HFFc6 (cell line): ENCODE data around the gene PCYOX1L. TPM values are rescaled to one million over a fixed set of nuclear protein-coding genes. Genes with fewer than 3 reads are reported as not detected.

Experiments used
- DNase-seq: peaks from one replicate; pipeline ENCODE4 v3.0.0-alpha.2; 2018
- H3K27ac Mint-ChIP-seq: 2 replicates; pipeline ENCODE4 v1.8.0; 2020; ENCODE audit warnings: mild to moderate bottlenecking, mixed read lengths
- H3K27me3 Mint-ChIP-seq: 2 replicates; pipeline ENCODE4 v1.8.0; 2021; ENCODE audit warnings: mild to moderate bottlenecking, moderate library complexity, mixed read lengths; ENCODE audit not compliant: insufficient read depth
- H3K36me3 Mint-ChIP-seq: 2 replicates; pipeline ENCODE4 v1.8.0; 2021; ENCODE audit warnings: low read depth, mixed read lengths
- H3K4me1 Mint-ChIP-seq: 2 replicates; pipeline ENCODE4 v1.8.0; 2020; ENCODE audit warnings: low read depth, mixed read lengths
- H3K4me3 Mint-ChIP-seq: 2 replicates; pipeline ENCODE4 v1.8.0; 2020; ENCODE audit warnings: mild to moderate bottlenecking, moderate library complexity, mixed read lengths
- H3K9me3 Mint-ChIP-seq: 2 replicates; pipeline ENCODE4 v1.8.0; 2020; ENCODE audit warnings: mild to moderate bottlenecking, mixed read lengths
- CTCF ChIP-seq: fragments of 200-600 bp; sonication (generic); IDR thresholded peaks from 2 replicates; pipeline ENCODE4 v1.5.0; 2021; ENCODE audit warnings: antibody characterized with exemption, mild to moderate bottlenecking
- total RNA-seq, 6 experiments: library from RNA; stranded (reverse); fragmentation: NEBNext Ultra II Directional; extraction: Animal tissue kit (Norgen Biotek cat#: 25700); gene quantifications; 2 replicates in 1 of 6; 3 replicates in 5 of 6; pipeline ENCODE4 v1.2.3, GENCODE V29; 2021

PCYOX1L gene
- total RNA-seq, 6 experiments from 2014 or later, result 9.8 to 13.5 (median 11.0) TPM

- TF ChIP-seq CTCF, result no peak
- Mint-ChIP-seq H3K9me3 (no peaks in the 10 kb centered on the region), H3K36me3 (no peaks in the 10 kb centered on the region), H3K4me1 (peaks cover 10% of the 10 kb centered on the region; the same call in 1 of the 2 replicates), H3K27ac (no peak overlapping the region), H3K27me3 (peaks cover 4% of the 10 kb centered on the region), H3K4me3 (no peak overlapping the region)
- no peak for DNase-seq
These were observed 8.4 kb downstream of the PCYOX1L start for GRCh38 chr5:149366169-149366729.

- Mint-ChIP-seq H3K27me3 (peaks cover 8% of the 10 kb centered on the region), H3K4me1 (peaks cover 10% of the 10 kb centered on the region; the same call in 1 of the 2 replicates), H3K27ac (no peak overlapping the region), H3K36me3 (no peaks in the 10 kb centered on the region), H3K4me3 (no peak overlapping the region), H3K9me3 (no peaks in the 10 kb centered on the region)
- TF ChIP-seq CTCF, result peak; percentile 90
- peak; percentile 65 for DNase-seq
These were observed 9.6 kb downstream of the PCYOX1L start for GRCh38 chr5:149367249-149367971.

- no peaks in the 10 kb centered on the region for H3K36me3 Mint-ChIP-seq
- no peak overlapping the region for H3K27ac Mint-ChIP-seq
- TF ChIP-seq CTCF, result no peak
- peaks cover 10% of the 10 kb centered on the region; the same call in 1 of the 2 replicates for H3K4me1 Mint-ChIP-seq
- H3K4me3 Mint-ChIP-seq, result no peak overlapping the region
- peaks cover 11% of the 10 kb centered on the region for H3K27me3 Mint-ChIP-seq
- no peaks in the 10 kb centered on the region for H3K9me3 Mint-ChIP-seq
- no peak for DNase-seq
These were observed 10.3 kb downstream of the PCYOX1L start for GRCh38 chr5:149367972-149368645.

GRCh38 chr5:149370878-149371277 lies 13.0 kb downstream of the PCYOX1L start:
- no peak for DNase-seq
- no peak overlapping the region for H3K27ac Mint-ChIP-seq
- no peak for TF ChIP-seq CTCF
- H3K36me3 Mint-ChIP-seq, result no peaks in the 10 kb centered on the region
- H3K9me3 Mint-ChIP-seq, result no peaks in the 10 kb centered on the region
- H3K4me1 Mint-ChIP-seq, result peaks cover 10% of the 10 kb centered on the region; the same call in 1 of the 2 replicates
- peaks cover 11% of the 10 kb centered on the region for H3K27me3 Mint-ChIP-seq
- no peak overlapping the region for H3K4me3 Mint-ChIP-seq

- Mint-ChIP-seq H3K4me1 (peaks cover 10% of the 10 kb centered on the region; the same call in 1 of the 2 replicates), H3K36me3 (no peaks in the 10 kb centered on the region), H3K4me3 (no peak overlapping the region), H3K27me3 (peaks cover 11% of the 10 kb centered on the region), H3K27ac (no peak overlapping the region), H3K9me3 (no peaks in the 10 kb centered on the region)
- peak; percentile 32 for DNase-seq
- peak; percentile 89 for TF ChIP-seq CTCF
These were observed 13.6 kb downstream of the PCYOX1L start for GRCh38 chr5:149371296-149371962.
